Brain microvascular endothelial cell (primary cell): ENCODE data around the gene DDC.

ENCODE experiments used
- DNase-seq: peaks from one replicate; pipeline ENCODE4 v3.0.0-alpha.2; 2020
- H3K27ac ChIP-seq: fragments of 250-450 bp; sonication (Bioruptor Pico); 2 replicates; pipeline ENCODE4 v1.5.1; 2020; ENCODE audit warnings: mild to moderate bottlenecking, moderate library complexity
- H3K27me3 ChIP-seq: fragments of 250-450 bp; sonication (Bioruptor Pico); replicated peaks from 2 replicates; pipeline ENCODE4 v1.5.1; 2020; ENCODE audit warnings: mild to moderate bottlenecking
- H3K36me3 ChIP-seq: fragments of 250-450 bp; sonication (Bioruptor Pico); replicated peaks from 2 replicates; pipeline ENCODE4 v1.5.1; 2020; ENCODE audit warnings: mild to moderate bottlenecking
- H3K4me3 ChIP-seq: 2 replicates; pipeline ENCODE4 v1.5.1; 2011; ENCODE audit warnings: low read depth, mild to moderate bottlenecking, control low read depth, low read length, moderate library complexity
- in situ Hi-C: cut with HindIII; loops from 2 replicates; pipeline ENCODE4 v1.10.0; 2017; ENCODE audit warnings: low sequenced_read_pairs, low pct_ligation_motif_present
- TF ChIP-seq, protein P1 (sequence below): IDR thresholded peaks from 2 replicates; pipeline ENCODE4 v1.5.1; 2011; ENCODE audit warnings: low read depth, mild to moderate bottlenecking, moderate library complexity, low read length, control low read depth, inconsistent platforms; ENCODE audit errors: missing control alignments

The DDC gene

DNA sequence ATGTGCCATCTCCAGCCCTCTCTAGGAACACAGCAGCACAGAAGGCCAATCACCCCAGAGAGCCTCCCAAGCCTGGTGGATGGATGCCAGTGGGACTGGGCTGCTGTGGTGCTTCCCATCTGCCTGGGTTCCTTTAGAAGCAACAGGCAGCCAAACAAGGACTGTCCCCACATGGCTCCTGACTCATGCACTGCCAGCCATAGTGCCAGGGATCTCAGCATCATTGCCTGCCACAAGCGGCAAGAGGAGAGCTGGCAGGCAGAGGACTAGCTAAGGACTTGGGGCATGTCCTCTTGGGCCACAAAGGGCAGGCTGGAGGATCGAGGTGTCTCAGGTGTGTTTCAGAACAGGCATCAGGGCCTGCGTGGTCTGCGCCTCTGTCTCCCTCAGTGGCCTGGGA lies 91.7 kb downstream of the DDC start:
- TF ChIP-seq, protein P1, sequence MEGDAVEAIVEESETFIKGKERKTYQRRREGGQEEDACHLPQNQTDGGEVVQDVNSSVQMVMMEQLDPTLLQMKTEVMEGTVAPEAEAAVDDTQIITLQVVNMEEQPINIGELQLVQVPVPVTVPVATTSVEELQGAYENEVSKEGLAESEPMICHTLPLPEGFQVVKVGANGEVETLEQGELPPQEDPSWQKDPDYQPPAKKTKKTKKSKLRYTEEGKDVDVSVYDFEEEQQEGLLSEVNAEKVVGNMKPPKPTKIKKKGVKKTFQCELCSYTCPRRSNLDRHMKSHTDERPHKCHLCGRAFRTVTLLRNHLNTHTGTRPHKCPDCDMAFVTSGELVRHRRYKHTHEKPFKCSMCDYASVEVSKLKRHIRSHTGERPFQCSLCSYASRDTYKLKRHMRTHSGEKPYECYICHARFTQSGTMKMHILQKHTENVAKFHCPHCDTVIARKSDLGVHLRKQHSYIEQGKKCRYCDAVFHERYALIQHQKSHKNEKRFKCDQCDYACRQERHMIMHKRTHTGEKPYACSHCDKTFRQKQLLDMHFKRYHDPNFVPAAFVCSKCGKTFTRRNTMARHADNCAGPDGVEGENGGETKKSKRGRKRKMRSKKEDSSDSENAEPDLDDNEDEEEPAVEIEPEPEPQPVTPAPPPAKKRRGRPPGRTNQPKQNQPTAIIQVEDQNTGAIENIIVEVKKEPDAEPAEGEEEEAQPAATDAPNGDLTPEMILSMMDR: no peak
- no peak for DNase-seq
- Histone ChIP-seq H3K36me3 (no peaks in the 10 kb centered on the region), H3K27ac (no peak overlapping the region), H3K27me3 (peaks cover 3% of the 10 kb centered on the region), H3K4me3 (no peak overlapping the region)
- in situ Hi-C loops: no loop called here

DNA sequence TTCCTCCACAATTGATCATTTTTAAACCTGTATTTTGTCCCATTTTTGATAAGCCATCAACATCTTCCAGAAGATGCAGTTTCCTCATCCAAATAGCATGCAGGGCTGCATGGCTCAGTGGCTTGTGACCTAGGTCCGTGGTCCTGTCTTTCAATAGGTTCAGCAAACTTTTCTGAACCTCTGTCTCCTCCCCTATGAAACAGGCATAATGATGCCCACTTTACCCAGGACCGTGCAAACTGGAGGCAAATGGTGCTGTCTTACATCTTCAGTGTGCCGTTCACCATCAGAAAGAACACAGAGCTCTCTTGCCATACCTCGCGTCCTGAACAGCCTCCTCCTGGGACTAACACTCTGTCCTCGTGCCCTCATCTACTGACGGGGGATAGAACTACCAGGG lies 92.8 kb downstream of the DDC start:
- DNase-seq: no peak
- Histone ChIP-seq H3K4me3 (no peak overlapping the region), H3K36me3 (no peaks in the 10 kb centered on the region), H3K27me3 (peaks cover 3% of the 10 kb centered on the region), H3K27ac (no peak overlapping the region)
- TF ChIP-seq, protein P1: no peak
- in situ Hi-C loops: no loop called here

DNA sequence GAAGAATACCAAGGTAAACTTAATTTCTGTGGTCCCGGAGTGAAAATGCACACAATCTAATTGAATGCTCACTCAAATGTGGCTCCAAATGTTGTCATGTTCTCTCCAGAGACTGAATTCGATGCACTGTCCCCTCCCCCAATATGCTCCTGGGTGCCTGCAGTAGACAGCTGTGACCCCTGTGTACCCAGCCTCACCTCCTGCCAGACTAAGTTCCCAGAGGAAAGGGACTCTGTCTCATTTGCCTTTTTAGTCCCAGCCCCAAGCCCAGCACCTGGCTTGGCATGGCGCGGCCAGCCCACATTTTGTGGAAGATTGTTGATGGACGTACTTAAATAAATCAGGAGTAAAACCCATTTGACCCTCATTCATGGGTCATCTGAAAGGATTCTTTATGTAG lies 93.2 kb downstream of the DDC start:
- H3K27me3 ChIP-seq: peaks cover 3% of the 10 kb centered on the region
- no peak for DNase-seq
- no peak overlapping the region for H3K27ac ChIP-seq
- H3K4me3 ChIP-seq: no peak overlapping the region
- H3K36me3 ChIP-seq: no peaks in the 10 kb centered on the region
- TF ChIP-seq, protein P1: no peak
- in situ Hi-C loops: no loop called here

DNA sequence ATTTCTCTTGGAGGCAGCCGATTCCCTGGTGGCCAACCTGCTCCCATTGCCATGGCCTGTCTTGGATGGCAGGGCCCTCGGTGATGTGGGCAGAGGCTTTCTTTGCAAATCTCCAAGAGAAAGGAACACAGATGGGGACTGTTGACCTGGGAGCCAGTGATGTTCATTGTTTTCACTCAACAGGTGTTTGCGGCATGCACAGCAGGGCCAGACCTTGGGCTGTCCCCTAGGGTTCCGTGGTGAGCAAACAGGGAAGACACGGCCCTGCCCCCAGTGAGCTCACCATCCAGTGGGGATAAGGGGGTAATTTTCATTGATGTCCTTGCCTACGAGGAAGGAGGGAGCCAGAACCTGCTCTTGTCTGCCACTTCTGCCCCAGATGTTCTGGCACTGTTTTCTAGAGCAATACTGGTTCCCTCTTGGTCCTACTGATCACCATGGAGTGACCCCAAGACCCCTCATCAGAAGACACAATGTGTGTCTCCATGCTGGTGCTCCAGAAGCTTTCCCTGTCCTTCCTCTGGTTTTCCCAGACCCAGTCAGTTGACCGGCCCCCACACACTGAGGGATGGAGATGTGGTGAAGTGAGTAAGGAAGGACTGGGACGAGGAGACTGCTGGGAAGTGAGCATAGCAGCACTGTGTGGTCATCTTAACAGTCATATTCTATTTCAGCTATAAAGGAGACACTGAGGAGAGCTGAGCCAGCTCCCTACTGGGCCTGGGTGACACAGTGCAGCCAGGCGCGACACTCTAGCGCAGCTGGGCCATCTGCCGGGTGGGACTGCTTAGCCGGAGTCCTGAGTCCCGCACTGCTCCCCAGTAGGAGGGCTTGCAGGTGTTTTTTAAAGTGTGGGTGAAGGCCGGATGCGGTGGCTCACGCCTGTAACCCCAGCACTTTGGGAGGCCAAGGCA lies 94.7 kb downstream of the DDC start:
- in situ Hi-C loops: no loop called here
- H3K27me3 ChIP-seq: no peaks in the 10 kb centered on the region
- H3K4me3 ChIP-seq: no peak overlapping the region
- H3K36me3 ChIP-seq: no peaks in the 10 kb centered on the region
- no peak overlapping the region for H3K27ac ChIP-seq
- DNase-seq: no peak
- TF ChIP-seq, protein P1: no peak

DNA sequence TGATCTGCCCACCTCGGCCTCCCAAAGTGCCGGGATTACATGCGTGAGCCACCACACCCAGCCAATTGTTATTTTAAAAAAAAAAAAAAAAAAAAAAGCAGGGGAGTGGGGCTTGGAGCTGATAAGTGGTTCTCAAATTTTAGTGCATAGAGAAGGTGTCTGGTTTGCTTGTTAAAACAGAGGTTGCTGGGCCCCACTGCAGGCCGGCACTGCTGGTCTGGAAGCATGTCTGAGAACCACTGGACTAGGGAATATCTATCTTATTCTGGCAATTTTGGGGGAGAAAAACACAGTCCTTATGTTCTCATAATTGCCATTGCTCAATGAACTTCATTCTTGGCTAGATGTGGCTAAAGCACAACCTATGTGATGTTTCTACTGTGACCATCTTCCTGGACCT lies 96.0 kb downstream of the DDC start:
- no peak overlapping the region for H3K27ac ChIP-seq
- TF ChIP-seq, protein P1: no peak

More for the DNA sequence above, 96.0 kb downstream of the DDC start:
- no peak for DNase-seq
- H3K27me3 ChIP-seq: no peaks in the 10 kb centered on the region
- H3K36me3 ChIP-seq: no peaks in the 10 kb centered on the region
- no peak overlapping the region for H3K4me3 ChIP-seq
- in situ Hi-C loops: no loop called here
